Left lung (tissue), 10 donors: ENCODE measurements around the gene ADGB. TPM values are rescaled to one million over a fixed set of nuclear protein-coding genes. Genes with fewer than 3 reads are reported as not detected.

Experiments
- ATAC-seq: fragments of 200-7000 bp; cut with Tn5 transposase; one replicate; pipeline ENCODE4 v1.9.1; 2020; ENCODE audit warnings: moderate library complexity
- DNase-seq, 4 donors: peaks; one replicate each; pipeline ENCODE4 v3.0.0-alpha.2; 2013 to 2020
- H3K27ac ChIP-seq, 2 donors: fragments of 200-600 bp; sonication (generic) in 1 of 2; one replicate each; pipeline versions ENCODE4 v1.5.0 to v1.8.0; 2020 to 2021
- H3K27me3 ChIP-seq, 2 donors: fragments of 200-600 bp; sonication (generic) in 1 of 2; one replicate each; pipeline versions ENCODE4 v1.5.0 to v1.8.0; 2020 to 2021
- H3K36me3 ChIP-seq, 2 donors: fragments of 200-600 bp; sonication (generic) in 1 of 2; one replicate each; pipeline versions ENCODE4 v1.5.0 to v1.8.0; 2020 to 2021
- H3K4me1 ChIP-seq, 2 donors: fragments of 200-600 bp; one replicate each; pipeline ENCODE4 v1.8.0; 2021
- H3K4me3 ChIP-seq, 2 donors: fragments of 200-600 bp; sonication (generic) in 1 of 2; one replicate each; pipeline versions ENCODE4 v1.5.0 to v1.8.0; 2020 to 2021; ENCODE audit warnings: mild to moderate bottlenecking in 1 of 2
- H3K9me3 ChIP-seq, 2 donors: fragments of 200-600 bp; sonication (generic) in 1 of 2; one replicate each; pipeline versions ENCODE4 v1.5.0 to v1.8.0; 2020 to 2021
- CTCF ChIP-seq, 2 donors: fragments of 200-600 bp; sonication (generic) in 1 of 2; IDR thresholded peaks; one replicate each; pipeline versions ENCODE4 v1.5.0 to v1.8.0; 2021; ENCODE audit warnings: antibody characterized with exemption in 2 of 2
- intact Hi-C, 2 donors: fragments of 100-400 bp; cut with DNase I; formaldehyde crosslinking; loops; one replicate each; pipeline versions ENCODE4 v1.11.2 to v1.14.2; 2022
- polyA plus RNA-seq, 6 donors: library from polyadenylated mRNA; unstranded; fragments of 120-200 nt; gene quantifications; one replicate each; pipeline ENCODE4 v1.2.1, GENCODE V29; 2013; ENCODE audit not compliant: insufficient read length in 6 of 6
- total RNA-seq, 2 donors: library from RNA; stranded (reverse); fragmentation: NEBNext Ultra II Directional; extraction: Animal tissue kit (Norgen Biotek cat#: 25700); gene quantifications; one replicate each; pipeline ENCODE4 v1.2.1, GENCODE V29; 2021
- donor health status: DM: no; HTN: yes; CAD: no.
- donor health status: DM: no; HTN: no; CAD: no.

The ADGB gene
- total and polyA plus RNA-seq, 8 donors = 0.67 to 5.9 (median 2.5) TPM; not detected in 1

- Histone ChIP-seq H3K27me3 (no peaks in the 10 kb centered on the region), H3K9me3 (no peaks in the 10 kb centered on the region), H3K4me3 (no peak overlapping the region), H3K36me3 (no peaks in the 10 kb centered on the region), H3K4me1 (no peaks in the 10 kb centered on the region), H3K27ac (no peak overlapping the region)
- TF ChIP-seq CTCF (IDR thresholded peaks at IDR 0.05) = no peak
- no peak for DNase-seq
- no peak for ATAC-seq
- intact Hi-C loops = no loop called here
Observed at GRCh38 chr6:146864885-146865284, 266.1 kb downstream of the ADGB start.

Other genes starting within 250 kb of the ADGB start
- 10 to 100 TPM; 44.1 to 48.7 TPM for gene RAB32, start 55.1 kb upstream of the ADGB start, total RNA-seq
- 10 to 100 TPM; 19.9 to 25.4 (median 23.1) TPM for gene RAB32, start 55.1 kb upstream of the ADGB start, polyA plus RNA-seq